BE2C (cell line): ENCODE results near the gene PIGK.

ENCODE experiments used
- DNase-seq: peaks from one replicate; pipeline ENCODE4 v3.0.0-alpha.2; 2020
- H3K27me3 ChIP-seq: fragments of 250-450 bp; sonication (Bioruptor Pico); 2 replicates; pipeline ENCODE4 v1.5.1; 2020; ENCODE audit warnings: mild to moderate bottlenecking
- H3K36me3 ChIP-seq: fragments of 250-450 bp; sonication (Bioruptor Pico); 2 replicates; pipeline ENCODE4 v1.5.1; 2020; ENCODE audit warnings: mild to moderate bottlenecking
- H3K4me1 ChIP-seq: fragments of 250-450 bp; sonication (Bioruptor Pico); 2 replicates; pipeline ENCODE4 v1.5.1; 2020
- H3K4me3 ChIP-seq: 2 replicates; pipeline ENCODE4 v1.5.1; 2011; ENCODE audit warnings: low read depth, low read length
- H3K9me3 ChIP-seq: fragments of 250-450 bp; sonication (Bioruptor Pico); 2 replicates; pipeline ENCODE4 v1.5.1; 2020
- CTCF ChIP-seq: IDR thresholded peaks from 2 replicates; pipeline ENCODE4 v1.5.1; 2012; ENCODE audit warnings: mild to moderate bottlenecking, low read depth, low read length

PIGK gene

GRCh38 chr1:77156214-77156613 lies 63.0 kb downstream of the PIGK start:
- Histone ChIP-seq H3K4me1 (no peaks in the 10 kb centered on the region), H3K27me3 (no peaks in the 10 kb centered on the region), H3K4me3 (no peak overlapping the region), H3K36me3 (no peaks in the 10 kb centered on the region), H3K9me3 (no peaks in the 10 kb centered on the region)
- TF ChIP-seq CTCF, result no peak
- no peak for DNase-seq

- H3K4me1 ChIP-seq, result no peaks in the 10 kb centered on the region
- no peak for DNase-seq
- H3K9me3 ChIP-seq, result no peaks in the 10 kb centered on the region
- no peaks in the 10 kb centered on the region for H3K27me3 ChIP-seq
- no peak overlapping the region for H3K4me3 ChIP-seq
- TF ChIP-seq CTCF, result no peak
- H3K36me3 ChIP-seq, result no peaks in the 10 kb centered on the region
These were observed 73.0 kb downstream of the PIGK start for GRCh38 chr1:77146270-77146669.

- no peaks in the 10 kb centered on the region for H3K4me1 ChIP-seq
- TF ChIP-seq CTCF, result no peak
- no peak overlapping the region for H3K4me3 ChIP-seq
- H3K36me3 ChIP-seq, result no peaks in the 10 kb centered on the region
- DNase-seq, result no peak
- no peaks in the 10 kb centered on the region for H3K27me3 ChIP-seq
- no peaks in the 10 kb centered on the region for H3K9me3 ChIP-seq
These were observed 75.6 kb downstream of the PIGK start for GRCh38 chr1:77143529-77144121.

- no peak overlapping the region for H3K4me3 ChIP-seq
- no peak for TF ChIP-seq CTCF
- DNase-seq, result no peak
These were observed 79.8 kb downstream of the PIGK start for GRCh38 chr1:77139389-77139788.

GRCh38 chr1:77134359-77134758 lies 84.9 kb downstream of the PIGK start:
- H3K36me3 ChIP-seq, result no peaks in the 10 kb centered on the region
- H3K27me3 ChIP-seq, result no peaks in the 10 kb centered on the region
- no peak for DNase-seq
- no peak overlapping the region for H3K4me3 ChIP-seq
- no peak for TF ChIP-seq CTCF
- H3K4me1 ChIP-seq, result no peaks in the 10 kb centered on the region
- H3K9me3 ChIP-seq, result no peaks in the 10 kb centered on the region

More at GRCh38 chr1:77139389-77139788, 79.8 kb downstream of the PIGK start:
- Histone ChIP-seq H3K36me3 (no peaks in the 10 kb centered on the region), H3K27me3 (no peaks in the 10 kb centered on the region), H3K9me3 (no peaks in the 10 kb centered on the region), H3K4me1 (no peaks in the 10 kb centered on the region)

GRCh38 chr1:77133731-77134358 lies 85.4 kb downstream of the PIGK start:
- Histone ChIP-seq H3K27me3 (no peaks in the 10 kb centered on the region), H3K4me3 (no peak overlapping the region), H3K9me3 (no peaks in the 10 kb centered on the region), H3K4me1 (no peaks in the 10 kb centered on the region), H3K36me3 (no peaks in the 10 kb centered on the region)
- no peak for TF ChIP-seq CTCF
- DNase-seq, result no peak
